Stimulated activated naive CD8-positive, alpha-beta T cell treated with anti-CD3 and anti-CD28 coated beads, Interleukin-15, amount 100 ng/mL, for 72 hours (primary cell): ENCODE data around the gene TEAD1.
A peak's percentile ranks its signal among the peaks of the same experiment; 100 is the strongest.

Source experiments
- ATAC-seq: fragments of 150-1000 bp; cut with Tn5 transposase; 2 replicates; pipeline ENCODE4 v1.10.0; 2021; ENCODE audit warnings: mild to moderate bottlenecking, moderate library complexity
- DNase-seq, 2 donors: peaks; one replicate each; pipeline ENCODE4 v3.0.0; 2021 to 2022
- H3K27ac Mint-ChIP-seq, 2 donors: one replicate each; pipeline ENCODE4 v1.8.0; 2022; ENCODE audit warnings: mild to moderate bottlenecking in 2 of 2, mixed read lengths in 2 of 2, moderate library complexity in 2 of 2
- H3K27me3 Mint-ChIP-seq: one replicate; pipeline ENCODE4 v1.8.0; 2022; ENCODE audit warnings: mixed read lengths
- H3K4me1 Mint-ChIP-seq: one replicate; pipeline ENCODE4 v1.8.0; 2022; ENCODE audit warnings: mild to moderate bottlenecking, mixed read lengths
- H3K4me3 Mint-ChIP-seq, 2 donors: one replicate each; pipeline ENCODE4 v1.8.0; 2022; ENCODE audit warnings: mild to moderate bottlenecking in 2 of 2, mixed read lengths in 2 of 2, moderate library complexity in 1 of 2
- H3K9me3 Mint-ChIP-seq, 2 donors: one replicate each; pipeline ENCODE4 v1.8.0; 2022; ENCODE audit warnings: mixed read lengths in 2 of 2

TEAD1 gene

DNA sequence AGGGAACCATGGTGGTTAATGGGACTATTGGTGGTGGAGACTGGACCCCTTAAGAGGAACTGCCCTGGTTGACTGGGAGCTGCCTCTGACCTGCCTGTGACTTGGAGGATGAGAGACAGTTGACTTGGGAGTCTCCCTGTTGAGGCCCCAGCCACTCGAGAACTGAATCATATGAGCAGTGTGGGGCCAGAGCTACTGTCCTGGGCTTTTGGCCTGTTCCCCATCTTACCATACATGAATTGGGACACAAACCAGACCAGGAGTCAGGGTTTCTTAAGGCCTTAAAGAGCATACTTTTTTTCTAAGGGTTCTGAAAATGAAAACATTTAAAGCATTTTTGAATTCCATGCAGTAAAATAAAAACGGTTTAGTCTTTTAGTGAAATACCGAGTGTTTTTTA is 92.8 kb downstream of the TEAD1 start:
- Mint-ChIP-seq H3K9me3 (no peaks in the 10 kb centered on the region), H3K4me3 (no peak overlapping the region), H3K27me3 (peaks cover 42% of the 10 kb centered on the region), H3K27ac (no peak overlapping the region), H3K4me1 (peaks cover 3% of the 10 kb centered on the region)
- DNase-seq: no peak
- ATAC-seq: no peak

DNA sequence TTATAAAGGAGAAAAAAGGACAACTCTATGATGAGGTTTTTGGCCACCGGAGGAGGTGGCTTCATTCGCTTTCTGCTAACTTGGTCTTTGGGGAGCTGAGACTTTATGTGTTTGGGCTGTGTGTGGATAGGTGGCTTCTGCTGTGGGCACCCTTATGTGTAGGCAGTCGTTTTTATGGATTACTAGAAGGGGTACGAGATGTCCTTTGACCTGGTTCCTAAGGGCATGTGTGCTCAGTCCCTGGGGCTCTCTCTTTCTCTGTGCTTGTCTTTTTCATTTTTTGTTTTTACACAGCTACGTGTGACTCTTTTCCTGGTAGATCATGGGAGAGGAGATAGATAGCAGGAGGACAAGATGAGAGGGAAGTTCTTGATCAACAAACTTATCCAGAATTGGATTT is 93.4 kb downstream of the TEAD1 start:
- no peak for DNase-seq
- peaks cover 6% of the 10 kb centered on the region for H3K4me1 Mint-ChIP-seq
- H3K4me3 Mint-ChIP-seq: no peak overlapping the region
- no peaks in the 10 kb centered on the region for H3K9me3 Mint-ChIP-seq
- ATAC-seq: no peak
- peaks cover 38% of the 10 kb centered on the region for H3K27me3 Mint-ChIP-seq
- H3K27ac Mint-ChIP-seq: no peak overlapping the region

DNA sequence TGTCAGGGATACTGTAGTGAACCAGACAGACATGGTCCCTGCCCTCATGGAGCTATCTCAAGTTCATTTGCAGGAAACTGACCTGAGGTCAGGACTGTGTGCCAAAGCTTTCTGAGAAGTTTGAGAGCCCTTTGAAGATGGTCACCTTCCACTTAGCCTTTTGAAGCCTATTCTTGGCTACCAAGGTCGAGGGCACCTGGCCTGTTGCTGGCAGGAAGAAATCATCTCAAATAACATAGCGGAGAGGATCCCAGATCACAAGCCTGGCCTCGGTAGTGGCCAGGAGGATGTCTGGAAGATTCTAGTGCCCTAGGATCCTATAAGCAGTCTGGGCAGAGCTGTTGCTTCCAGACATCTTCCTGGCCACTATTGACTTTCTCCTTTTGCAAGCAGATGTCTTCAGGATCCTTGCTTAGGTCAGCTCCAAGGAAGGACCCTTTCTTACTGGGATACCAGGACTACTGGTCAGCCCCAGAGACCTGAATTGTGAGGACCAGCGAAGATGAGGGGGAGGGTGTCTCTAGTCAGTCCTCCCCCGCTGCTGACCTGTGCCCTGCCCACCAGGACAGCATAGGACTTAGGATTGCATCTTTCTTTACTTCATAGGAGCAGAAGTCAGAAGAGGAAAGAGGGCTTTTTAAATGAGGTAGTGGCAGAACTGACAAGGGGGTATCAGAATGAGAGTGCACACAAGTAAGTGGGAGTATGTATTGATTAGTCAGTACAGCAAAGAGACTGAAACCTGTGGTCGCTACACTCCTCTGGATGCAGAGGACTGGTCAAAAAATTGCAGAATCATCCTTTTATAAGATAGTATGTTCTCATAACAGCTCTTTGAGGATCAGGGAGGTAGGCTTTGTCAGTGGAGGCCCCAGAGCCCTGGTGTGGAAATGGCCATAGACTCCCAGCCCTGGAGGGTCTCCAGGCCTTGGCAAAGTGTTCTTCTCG is 94.8 kb downstream of the TEAD1 start:
- no peak overlapping the region for H3K27ac Mint-ChIP-seq
- ATAC-seq (peak; percentile 85), DNase-seq (no peak)
- H3K9me3 Mint-ChIP-seq: no peaks in the 10 kb centered on the region
- peaks cover 37% of the 10 kb centered on the region for H3K27me3 Mint-ChIP-seq
- no peak overlapping the region for H3K4me3 Mint-ChIP-seq
- peaks cover 6% of the 10 kb centered on the region for H3K4me1 Mint-ChIP-seq

DNA sequence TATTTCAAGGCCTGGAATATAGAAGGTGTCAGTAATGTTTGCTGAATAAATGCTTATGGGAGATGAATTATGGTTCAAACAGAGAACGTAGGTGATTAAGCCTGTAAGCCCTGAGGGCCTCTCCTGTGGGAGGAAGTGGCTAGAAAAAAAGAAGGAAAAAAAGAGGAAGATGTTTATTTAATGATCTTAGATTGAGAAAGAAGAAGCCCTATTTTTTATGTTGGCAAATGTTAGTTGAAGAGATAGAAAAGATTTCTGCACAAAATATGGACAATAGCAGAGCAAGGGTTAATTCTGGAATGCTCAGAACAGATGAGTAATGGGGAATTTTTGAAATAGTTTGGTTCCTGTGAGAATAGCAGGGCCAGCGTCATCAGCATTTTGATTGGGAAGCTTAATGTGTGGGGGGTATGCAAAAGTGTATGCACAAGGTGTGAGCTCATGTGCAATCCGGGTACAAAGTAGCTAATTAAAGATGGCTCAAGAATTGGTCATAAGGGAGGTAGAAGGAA is 95.7 kb downstream of the TEAD1 start:
- peak; percentile 6 for ATAC-seq
- Mint-ChIP-seq H3K27me3 (peaks cover 34% of the 10 kb centered on the region), H3K4me3 (no peak overlapping the region), H3K9me3 (no peaks in the 10 kb centered on the region), H3K4me1 (peaks cover 6% of the 10 kb centered on the region), H3K27ac (no peak overlapping the region)
- DNase-seq: no peak

DNA sequence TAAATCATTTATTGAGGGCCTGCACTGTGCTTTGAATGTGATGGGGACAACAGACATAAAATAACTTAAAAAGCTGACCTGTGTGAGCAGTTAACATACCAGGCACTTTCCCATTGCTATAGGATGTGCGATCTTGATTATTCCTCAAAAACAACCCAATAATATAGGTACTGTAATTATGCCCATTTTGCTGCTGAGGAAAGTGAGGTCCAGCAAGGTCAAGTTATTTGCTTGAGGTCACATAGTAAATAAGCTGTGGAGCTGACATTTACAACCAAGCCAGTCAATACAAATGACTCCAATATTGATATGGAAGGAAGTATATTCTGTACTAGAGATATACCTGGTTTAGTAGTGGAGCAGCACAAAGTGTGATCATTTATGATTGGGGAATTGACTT is 96.2 kb downstream of the TEAD1 start:
- no peak overlapping the region for H3K4me3 Mint-ChIP-seq
- no peak for ATAC-seq
- no peaks in the 10 kb centered on the region for H3K9me3 Mint-ChIP-seq
- peaks cover 34% of the 10 kb centered on the region for H3K27me3 Mint-ChIP-seq
- H3K27ac Mint-ChIP-seq: no peak overlapping the region
- DNase-seq: no peak
- peaks cover 6% of the 10 kb centered on the region for H3K4me1 Mint-ChIP-seq

DNA sequence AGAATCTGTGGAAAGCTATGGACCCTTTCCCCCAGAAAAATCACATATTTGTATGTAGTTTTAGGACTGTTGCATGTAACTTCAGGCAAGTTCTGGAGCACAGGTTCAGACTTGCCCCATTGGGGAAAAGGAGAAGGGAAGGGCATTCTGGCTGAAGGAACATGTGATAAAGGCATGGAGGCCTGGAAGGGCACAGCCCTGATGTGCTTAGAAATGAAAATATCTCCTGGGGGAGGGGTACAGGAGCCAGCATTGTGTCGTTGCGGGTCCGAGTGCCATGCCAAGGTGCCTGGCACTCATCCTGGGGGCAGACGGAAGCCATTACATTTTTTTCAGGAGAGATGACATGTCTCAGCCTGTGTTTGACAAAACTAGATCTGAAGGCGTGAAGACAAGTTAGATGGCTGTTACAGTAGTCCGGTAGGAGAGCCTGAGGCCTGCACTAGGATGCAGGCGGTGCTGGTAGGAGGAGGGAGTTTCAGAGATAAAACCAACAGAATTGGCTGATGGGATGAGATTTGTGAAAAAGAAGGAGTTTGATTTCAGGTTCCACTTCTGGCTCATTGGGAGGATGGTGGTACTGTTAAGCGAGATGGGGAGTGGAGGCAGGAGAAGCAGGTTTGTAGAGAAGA is 96.9 kb downstream of the TEAD1 start:
- H3K9me3 Mint-ChIP-seq: no peaks in the 10 kb centered on the region
- no peak overlapping the region for H3K27ac Mint-ChIP-seq
- no peak for DNase-seq
- H3K4me3 Mint-ChIP-seq: no peak overlapping the region
- H3K27me3 Mint-ChIP-seq: peaks cover 38% of the 10 kb centered on the region
- H3K4me1 Mint-ChIP-seq: peaks cover 6% of the 10 kb centered on the region
- no peak for ATAC-seq

DNA sequence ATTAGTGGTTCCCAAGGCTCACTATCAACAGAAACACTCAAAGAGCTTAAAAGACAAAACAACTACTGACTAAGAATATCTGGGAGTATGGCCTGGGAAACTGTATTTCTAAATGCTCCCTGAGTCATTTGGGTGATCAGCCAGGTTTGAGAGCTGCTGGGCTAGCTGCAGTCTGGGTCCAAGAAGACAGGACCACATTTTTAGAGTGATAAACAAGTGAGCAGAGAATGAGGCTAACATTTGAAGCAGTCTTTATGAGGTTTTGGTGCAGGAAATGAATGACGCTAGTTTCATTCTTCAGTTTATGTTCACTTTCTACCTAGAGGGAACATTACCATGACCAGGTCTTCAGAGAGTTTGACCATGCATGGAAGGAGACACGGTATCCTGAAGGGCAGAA is 97.7 kb downstream of the TEAD1 start:
- ATAC-seq: no peak
- no peak for DNase-seq
- H3K9me3 Mint-ChIP-seq: no peaks in the 10 kb centered on the region
- no peak overlapping the region for H3K4me3 Mint-ChIP-seq
- no peak overlapping the region for H3K27ac Mint-ChIP-seq
- peaks cover 35% of the 10 kb centered on the region for H3K27me3 Mint-ChIP-seq
- peaks cover 6% of the 10 kb centered on the region for H3K4me1 Mint-ChIP-seq

DNA sequence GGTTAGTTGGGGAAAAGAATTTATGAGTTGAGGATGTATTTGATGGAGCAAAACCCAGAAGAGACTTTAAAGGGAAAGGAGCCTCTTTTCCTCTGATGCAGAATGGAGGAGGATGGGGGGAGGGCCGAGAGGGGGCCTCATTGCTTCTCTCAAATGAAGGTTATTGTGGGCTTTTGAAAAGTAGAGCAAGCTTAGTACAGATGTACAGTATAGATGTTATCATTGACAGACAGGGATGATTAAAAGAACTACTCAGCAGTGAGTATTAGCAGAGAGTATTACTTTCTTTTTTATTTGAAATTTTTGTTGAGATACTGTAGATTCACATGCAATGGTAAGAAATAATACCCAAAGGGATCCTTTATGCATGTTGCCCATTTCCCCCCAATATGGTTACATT is 98.1 kb downstream of the TEAD1 start:
- H3K4me3 Mint-ChIP-seq: no peak overlapping the region
- H3K27ac Mint-ChIP-seq: no peak overlapping the region
- peaks cover 6% of the 10 kb centered on the region for H3K4me1 Mint-ChIP-seq
- no peaks in the 10 kb centered on the region for H3K9me3 Mint-ChIP-seq
- ATAC-seq (no peak), DNase-seq (no peak)
- H3K27me3 Mint-ChIP-seq: peaks cover 30% of the 10 kb centered on the region

DNA sequence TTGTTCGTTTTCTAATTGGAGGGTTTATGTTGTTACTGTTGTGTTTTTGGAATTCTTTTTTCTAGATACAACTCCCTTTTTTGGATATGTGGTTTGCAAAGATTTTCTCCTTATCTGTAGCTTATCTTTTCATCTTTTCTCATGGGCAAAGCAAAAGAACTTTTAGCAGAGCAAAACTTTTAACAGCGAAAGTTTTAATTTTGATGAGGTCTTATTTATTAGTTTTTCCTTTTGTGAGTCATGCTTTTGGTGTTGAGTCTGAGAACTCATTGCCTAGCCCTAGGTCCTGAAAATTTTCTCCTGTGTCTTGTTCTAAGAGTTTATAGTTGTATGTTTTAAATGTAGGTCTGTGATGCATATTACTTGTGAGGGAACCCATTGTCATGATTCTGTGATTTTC is 99.4 kb downstream of the TEAD1 start:
- Mint-ChIP-seq H3K4me3 (no peak overlapping the region), H3K4me1 (peaks cover 6% of the 10 kb centered on the region), H3K27ac (peak overlapping the region in 1 of 2 donors; percentile 13), H3K9me3 (no peaks in the 10 kb centered on the region), H3K27me3 (peaks cover 25% of the 10 kb centered on the region)
- ATAC-seq (no peak), DNase-seq (no peak)

DNA sequence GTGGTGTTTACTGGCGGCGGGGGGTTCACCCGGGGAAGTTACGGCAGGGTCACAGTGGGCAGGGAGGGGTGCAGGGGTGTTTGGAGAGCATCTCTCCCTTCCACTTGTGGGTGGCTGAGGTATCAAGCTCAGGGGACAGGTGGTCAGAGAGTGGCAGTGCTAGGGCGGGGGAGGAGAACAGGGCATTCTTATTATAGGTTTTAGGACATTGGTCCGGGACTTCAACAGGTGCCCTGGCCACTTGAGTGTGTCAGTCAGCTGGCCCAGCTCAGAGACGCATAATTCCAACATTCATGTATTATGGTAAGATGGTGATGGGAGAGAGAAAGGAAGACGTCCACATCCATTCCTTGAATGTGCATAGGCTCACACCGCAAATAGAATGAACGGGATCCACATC is 101.7 kb downstream of the TEAD1 start:
- H3K4me3 Mint-ChIP-seq: no peak overlapping the region
- no peaks in the 10 kb centered on the region for H3K9me3 Mint-ChIP-seq
- peaks cover 6% of the 10 kb centered on the region for H3K4me1 Mint-ChIP-seq
- ATAC-seq (no peak), DNase-seq (no peak)
- no peak overlapping the region for H3K27ac Mint-ChIP-seq
- H3K27me3 Mint-ChIP-seq: peaks cover 33% of the 10 kb centered on the region

DNA sequence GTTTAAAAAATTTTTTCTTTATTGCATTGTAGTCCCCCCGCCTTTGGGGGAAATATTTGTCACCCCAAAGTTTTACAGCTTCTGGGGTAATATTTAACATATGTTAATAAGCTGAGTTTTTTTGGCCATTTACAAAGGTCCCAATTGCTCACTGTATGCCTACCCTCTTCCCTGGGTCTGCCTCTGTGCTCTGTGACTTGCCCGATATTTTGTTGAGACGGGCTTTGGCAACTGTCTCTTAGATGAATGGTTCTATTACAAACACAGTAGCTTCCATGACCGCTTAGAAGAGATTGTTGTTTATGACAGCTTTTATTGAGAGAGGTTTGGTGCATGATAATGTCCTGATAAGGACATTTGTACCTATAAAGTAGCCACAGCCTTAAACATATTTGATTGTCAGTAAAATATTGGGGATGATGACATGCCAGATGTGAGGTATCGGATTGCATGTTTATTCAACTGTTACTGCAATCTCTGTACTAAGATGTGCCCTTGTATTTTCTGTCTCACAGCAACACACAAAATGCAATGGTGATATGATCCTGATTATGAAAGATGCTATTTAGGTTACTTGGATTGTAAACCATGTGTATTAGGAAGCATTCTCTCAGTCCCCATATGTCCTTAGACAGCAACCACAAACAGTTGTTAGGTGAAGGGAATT is 103.1 kb downstream of the TEAD1 start:
- Mint-ChIP-seq H3K4me1 (no peaks in the 10 kb centered on the region), H3K9me3 (no peaks in the 10 kb centered on the region), H3K27me3 (peaks cover 37% of the 10 kb centered on the region), H3K4me3 (no peak overlapping the region), H3K27ac (no peak overlapping the region)
- DNase-seq (no peak), ATAC-seq (no peak)

DNA sequence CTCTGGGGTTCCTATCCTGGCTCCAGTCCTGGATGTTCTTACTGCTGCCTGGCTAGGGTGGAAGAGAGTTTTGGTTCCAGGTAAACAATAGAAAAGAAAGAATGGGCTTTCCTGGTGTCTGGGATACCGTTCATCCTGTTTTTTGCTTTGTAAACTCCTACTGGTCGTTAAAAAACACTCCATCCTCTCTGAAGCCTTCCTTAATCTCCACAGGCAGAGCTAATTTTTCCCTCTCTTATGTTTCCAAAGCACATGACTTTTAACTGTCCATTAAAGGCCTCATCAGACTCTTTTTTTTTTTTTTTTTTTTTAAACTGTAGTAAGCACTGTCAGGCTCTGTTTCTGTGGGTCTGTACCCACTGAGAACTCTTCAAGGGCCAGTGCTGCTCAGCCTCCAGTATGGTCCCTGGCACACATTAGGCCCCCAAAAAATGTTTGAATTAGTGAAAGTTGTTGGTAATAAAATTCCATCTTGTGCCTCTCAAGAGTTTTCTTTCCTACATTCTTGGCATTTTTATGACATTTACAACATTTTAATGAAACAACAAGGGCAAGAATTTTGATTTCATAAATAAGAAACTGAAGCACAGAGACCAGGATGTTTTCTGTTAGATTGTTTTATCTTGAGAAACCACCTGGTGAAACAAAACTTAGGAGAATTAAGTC is 104.2 kb downstream of the TEAD1 start:
- DNase-seq: no peak
- H3K27me3 Mint-ChIP-seq: peaks cover 44% of the 10 kb centered on the region
- H3K27ac Mint-ChIP-seq: no peak overlapping the region
- H3K4me1 Mint-ChIP-seq: no peaks in the 10 kb centered on the region
- no peak overlapping the region for H3K4me3 Mint-ChIP-seq
- ATAC-seq: no peak
- H3K9me3 Mint-ChIP-seq: no peaks in the 10 kb centered on the region

DNA sequence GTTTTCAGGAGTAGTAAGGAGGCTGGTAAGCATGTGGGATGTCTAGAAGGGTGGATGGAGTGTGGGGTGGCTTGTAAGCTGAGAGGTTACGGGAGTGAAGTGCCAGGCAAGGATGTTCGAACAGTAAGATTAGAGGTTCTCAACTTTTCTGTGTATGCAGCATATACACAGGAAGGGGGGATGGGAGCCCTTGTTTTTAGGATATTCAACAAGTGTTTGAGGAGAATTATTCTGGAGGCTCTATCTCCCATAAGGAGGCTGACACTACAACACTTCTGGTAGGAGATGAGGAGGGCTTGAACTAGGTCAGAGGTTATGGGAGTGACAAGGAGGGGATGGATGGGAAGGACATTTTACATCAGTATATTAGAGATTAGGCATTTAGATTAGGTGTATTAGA is 109.5 kb downstream of the TEAD1 start:
- ATAC-seq (no peak), DNase-seq (no peak)
- no peaks in the 10 kb centered on the region for H3K4me1 Mint-ChIP-seq

DNA sequence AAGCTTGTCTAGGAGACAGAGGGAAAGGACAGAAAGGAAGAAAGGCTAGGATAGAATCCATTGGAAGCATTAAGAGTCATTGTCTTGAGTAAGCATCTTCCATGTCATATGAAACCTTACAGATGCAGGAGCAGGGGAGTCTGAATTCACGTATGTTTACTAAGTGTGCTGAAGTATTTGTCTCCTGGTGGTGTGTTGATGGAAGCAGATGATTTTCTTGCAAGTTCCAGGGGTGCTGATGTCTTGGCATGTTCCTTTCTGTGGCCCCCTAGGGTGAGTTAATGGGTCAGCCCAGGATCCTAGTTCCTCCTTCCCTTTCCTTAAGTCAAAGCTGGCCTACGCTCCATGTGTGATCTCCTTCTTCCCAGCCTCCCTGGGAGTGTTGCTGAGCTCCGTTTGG is 110.2 kb downstream of the TEAD1 start:
- Mint-ChIP-seq H3K27ac (no peak overlapping the region), H3K9me3 (no peaks in the 10 kb centered on the region), H3K27me3 (peaks cover 11% of the 10 kb centered on the region), H3K4me1 (no peaks in the 10 kb centered on the region), H3K4me3 (no peak overlapping the region)
- DNase-seq (no peak), ATAC-seq (no peak)

More for the DNA sequence above, 109.5 kb downstream of the TEAD1 start:
- Mint-ChIP-seq H3K4me3 (no peak overlapping the region), H3K27ac (peak overlapping the region in 1 of 2 donors; percentile 40), H3K9me3 (no peaks in the 10 kb centered on the region), H3K27me3 (peaks cover 17% of the 10 kb centered on the region)

DNA sequence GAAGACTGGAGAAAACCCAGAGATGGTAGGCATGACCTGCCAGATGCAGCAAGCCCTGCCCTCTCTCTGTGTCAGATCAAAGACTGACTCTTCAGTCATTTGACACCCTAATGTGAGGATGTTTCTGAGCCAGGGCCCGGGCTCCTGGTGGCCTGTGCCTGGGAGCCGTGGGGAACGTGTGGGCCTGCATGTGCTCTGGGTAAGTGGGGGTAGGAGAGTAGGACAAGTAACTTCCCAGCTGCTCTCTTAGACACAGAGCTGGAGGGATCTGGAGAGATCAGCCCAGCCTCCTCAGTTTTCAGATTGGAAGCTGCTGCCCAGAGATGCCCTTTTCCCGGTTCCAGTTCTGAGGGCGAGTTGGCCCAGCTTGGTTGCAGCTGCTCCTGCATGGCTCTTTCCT is 110.8 kb downstream of the TEAD1 start:
- Mint-ChIP-seq H3K4me3 (no peak overlapping the region), H3K9me3 (no peaks in the 10 kb centered on the region), H3K4me1 (no peaks in the 10 kb centered on the region), H3K27ac (no peak overlapping the region), H3K27me3 (peaks cover 11% of the 10 kb centered on the region)
- DNase-seq (no peak), ATAC-seq (no peak)
